ENCODE measurements around the gene KIF18B.

GRCh38 chr17:44960691-44961090 is 13.1 kb upstream of the KIF18B start:
- TF ChIP-seq POLR2A (IDR thresholded peaks at IDR 0.05) (no peak), CTCF (IDR thresholded peaks at IDR 0.05) (no peak)
